ENCODE results near the gene RIC1.
"Not testable (repeated sequence)": the region's sequence is repeated elsewhere in the genome, so short reads cannot be mapped to it uniquely, and the experiment has no call there.

The RIC1 gene, protein sequence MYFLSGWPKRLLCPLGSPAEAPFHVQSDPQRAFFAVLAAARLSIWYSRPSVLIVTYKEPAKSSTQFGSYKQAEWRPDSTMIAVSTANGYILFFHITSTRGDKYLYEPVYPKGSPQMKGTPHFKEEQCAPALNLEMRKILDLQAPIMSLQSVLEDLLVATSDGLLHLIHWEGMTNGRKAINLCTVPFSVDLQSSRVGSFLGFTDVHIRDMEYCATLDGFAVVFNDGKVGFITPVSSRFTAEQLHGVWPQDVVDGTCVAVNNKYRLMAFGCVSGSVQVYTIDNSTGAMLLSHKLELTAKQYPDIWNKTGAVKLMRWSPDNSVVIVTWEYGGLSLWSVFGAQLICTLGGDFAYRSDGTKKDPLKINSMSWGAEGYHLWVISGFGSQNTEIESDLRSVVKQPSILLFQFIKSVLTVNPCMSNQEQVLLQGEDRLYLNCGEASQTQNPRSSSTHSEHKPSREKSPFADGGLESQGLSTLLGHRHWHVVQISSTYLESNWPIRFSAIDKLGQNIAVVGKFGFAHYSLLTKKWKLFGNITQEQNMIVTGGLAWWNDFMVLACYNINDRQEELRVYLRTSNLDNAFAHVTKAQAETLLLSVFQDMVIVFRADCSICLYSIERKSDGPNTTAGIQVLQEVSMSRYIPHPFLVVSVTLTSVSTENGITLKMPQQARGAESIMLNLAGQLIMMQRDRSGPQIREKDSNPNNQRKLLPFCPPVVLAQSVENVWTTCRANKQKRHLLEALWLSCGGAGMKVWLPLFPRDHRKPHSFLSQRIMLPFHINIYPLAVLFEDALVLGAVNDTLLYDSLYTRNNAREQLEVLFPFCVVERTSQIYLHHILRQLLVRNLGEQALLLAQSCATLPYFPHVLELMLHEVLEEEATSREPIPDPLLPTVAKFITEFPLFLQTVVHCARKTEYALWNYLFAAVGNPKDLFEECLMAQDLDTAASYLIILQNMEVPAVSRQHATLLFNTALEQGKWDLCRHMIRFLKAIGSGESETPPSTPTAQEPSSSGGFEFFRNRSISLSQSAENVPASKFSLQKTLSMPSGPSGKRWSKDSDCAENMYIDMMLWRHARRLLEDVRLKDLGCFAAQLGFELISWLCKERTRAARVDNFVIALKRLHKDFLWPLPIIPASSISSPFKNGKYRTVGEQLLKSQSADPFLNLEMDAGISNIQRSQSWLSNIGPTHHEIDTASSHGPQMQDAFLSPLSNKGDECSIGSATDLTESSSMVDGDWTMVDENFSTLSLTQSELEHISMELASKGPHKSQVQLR (N-terminal part only)

DNA sequence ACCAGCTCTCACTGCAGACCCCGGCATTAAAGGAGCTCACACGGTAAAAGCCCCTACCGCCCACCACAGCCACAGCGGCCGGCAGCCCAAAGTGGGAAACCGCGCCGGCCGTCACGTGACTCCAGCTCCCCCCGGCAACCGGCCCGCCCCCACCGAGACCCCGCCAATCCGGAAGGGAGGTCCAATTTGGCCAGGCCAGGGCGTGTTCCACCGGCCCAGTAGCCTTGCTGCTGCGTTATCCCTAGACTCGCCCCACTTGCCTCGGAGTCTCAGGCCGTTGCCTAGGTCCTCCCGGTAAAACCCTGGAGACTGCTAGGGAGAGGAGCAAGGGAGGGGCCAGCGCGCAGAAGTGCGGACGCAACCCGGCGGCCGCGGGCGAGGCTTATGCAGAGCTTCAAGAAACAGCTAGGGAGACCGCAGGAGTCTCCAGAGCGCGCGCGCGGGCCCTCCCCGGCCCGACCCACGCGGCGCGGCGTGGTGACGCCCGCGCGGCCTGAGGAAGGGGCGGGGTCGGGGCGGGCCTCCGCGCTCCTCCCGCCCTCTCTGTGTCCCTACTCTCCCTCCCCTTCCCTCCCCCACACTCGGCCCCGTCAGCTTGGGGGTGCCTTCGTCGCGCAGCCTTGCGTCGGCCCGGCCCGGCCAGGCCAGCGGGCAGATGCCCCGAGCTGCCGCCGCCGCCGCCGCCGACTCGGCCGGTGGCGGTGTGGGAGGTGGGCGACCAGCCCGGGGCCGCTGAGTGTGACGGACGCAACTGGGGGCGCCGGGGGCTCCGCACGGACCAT lies at the start of gene RIC1:
Gene RIC1, plus strand, starts transcription at position 578 of the 782 bp plus-strand sequence. Its CDS starts 203 bp downstream, at position 781.
- Histone ChIP-seq H3F3A (ENCODE audit: low read depth) (peaks cover 3% of the 10 kb centered on the region; the same call in 1 of the 2 replicates), H3K9me2 (replicated peaks; ENCODE audit: low read depth, low read length) (no peaks in the 10 kb centered on the region), H2AFZ (ENCODE audit: low read length) (peak within 1 kb of the TSS; percentile 82), H3K79me2 (ENCODE audit: insufficient read depth, low read length) (peaks cover 87% of the 10 kb centered on the region), H3K9me3 (ENCODE audit: insufficient read depth, low read depth, low read length) (no peaks in the 10 kb centered on the region), H3K4me1 (ENCODE audit: insufficient read depth, low read length, poor library complexity, severe bottlenecking) (peaks cover 60% of the 10 kb centered on the region), H3K27me3 (ENCODE audit: insufficient read depth, low read length, poor library complexity, severe bottlenecking) (no peaks in the 10 kb centered on the region), H4K20me1 (ENCODE audit: insufficient read depth, low read length, poor library complexity, severe bottlenecking) (peaks cover 35% of the 10 kb centered on the region), H3K4me2 (ENCODE audit: low read depth, low read length, poor library complexity, severe bottlenecking) (peak within 1 kb of the TSS; percentile 93), H3K36me3 (ENCODE audit: insufficient read depth, low read length) (no peaks in the 10 kb centered on the region), H3K4me3 (ENCODE audit: low read length, poor library complexity, severe bottlenecking) (peak within 1 kb of the TSS; percentile 95), H3K9ac (ENCODE audit: low read depth, low read length, poor library complexity, severe bottlenecking) (peak within 1 kb of the TSS; percentile 94)
- TF ChIP-seq, protein P1, sequence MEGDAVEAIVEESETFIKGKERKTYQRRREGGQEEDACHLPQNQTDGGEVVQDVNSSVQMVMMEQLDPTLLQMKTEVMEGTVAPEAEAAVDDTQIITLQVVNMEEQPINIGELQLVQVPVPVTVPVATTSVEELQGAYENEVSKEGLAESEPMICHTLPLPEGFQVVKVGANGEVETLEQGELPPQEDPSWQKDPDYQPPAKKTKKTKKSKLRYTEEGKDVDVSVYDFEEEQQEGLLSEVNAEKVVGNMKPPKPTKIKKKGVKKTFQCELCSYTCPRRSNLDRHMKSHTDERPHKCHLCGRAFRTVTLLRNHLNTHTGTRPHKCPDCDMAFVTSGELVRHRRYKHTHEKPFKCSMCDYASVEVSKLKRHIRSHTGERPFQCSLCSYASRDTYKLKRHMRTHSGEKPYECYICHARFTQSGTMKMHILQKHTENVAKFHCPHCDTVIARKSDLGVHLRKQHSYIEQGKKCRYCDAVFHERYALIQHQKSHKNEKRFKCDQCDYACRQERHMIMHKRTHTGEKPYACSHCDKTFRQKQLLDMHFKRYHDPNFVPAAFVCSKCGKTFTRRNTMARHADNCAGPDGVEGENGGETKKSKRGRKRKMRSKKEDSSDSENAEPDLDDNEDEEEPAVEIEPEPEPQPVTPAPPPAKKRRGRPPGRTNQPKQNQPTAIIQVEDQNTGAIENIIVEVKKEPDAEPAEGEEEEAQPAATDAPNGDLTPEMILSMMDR (conservative IDR thresholded peaks at IDR 0.05; ENCODE audit: low read length): no peak
- TF ChIP-seq EZH2phosphoT487 (IDR thresholded peaks at IDR 0.05; ENCODE audit: borderline replicate concordance): no peak

DNA sequence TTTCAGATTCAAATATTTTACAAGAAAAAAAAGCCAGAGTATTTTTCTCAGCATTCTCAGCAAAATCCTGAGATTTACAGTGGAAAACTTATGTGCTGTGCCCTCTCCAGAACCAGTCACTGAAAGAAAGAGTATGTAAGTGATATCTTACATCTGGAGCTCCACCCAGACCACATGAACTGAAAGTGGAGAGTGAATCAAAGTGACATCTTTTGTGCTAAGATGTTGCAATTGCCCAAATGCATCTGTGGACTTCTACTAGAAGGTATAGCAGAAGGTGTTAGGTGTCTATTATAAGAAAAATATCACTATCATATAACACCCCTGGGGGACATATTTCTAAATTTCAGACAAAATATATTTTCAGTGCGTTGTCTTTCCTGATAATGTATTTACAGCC lies 49.0 kb upstream of the RIC1 start:
- TF ChIP-seq, protein P1 (conservative IDR thresholded peaks at IDR 0.05; ENCODE audit: low read length): no peak
- no peak for TF ChIP-seq EZH2phosphoT487 (IDR thresholded peaks at IDR 0.05; ENCODE audit: borderline replicate concordance)
- Histone ChIP-seq H3K4me2 (ENCODE audit: low read depth, low read length, poor library complexity, severe bottlenecking) (no peak overlapping the region), H3F3A (ENCODE audit: low read depth) (no peaks in the 10 kb centered on the region), H3K79me2 (ENCODE audit: insufficient read depth, low read length) (no peaks in the 10 kb centered on the region), H3K4me3 (ENCODE audit: low read length, poor library complexity, severe bottlenecking) (no peak overlapping the region), H3K36me3 (ENCODE audit: insufficient read depth, low read length) (no peaks in the 10 kb centered on the region), H3K4me1 (ENCODE audit: insufficient read depth, low read length, poor library complexity, severe bottlenecking) (peaks cover 22% of the 10 kb centered on the region), H4K20me1 (ENCODE audit: insufficient read depth, low read length, poor library complexity, severe bottlenecking) (no peaks in the 10 kb centered on the region), H3K9me3 (ENCODE audit: insufficient read depth, low read depth, low read length) (no peaks in the 10 kb centered on the region), H2AFZ (ENCODE audit: low read length) (no peak overlapping the region), H3K9ac (ENCODE audit: low read depth, low read length, poor library complexity, severe bottlenecking) (no peak overlapping the region), H3K27me3 (ENCODE audit: insufficient read depth, low read length, poor library complexity, severe bottlenecking) (no peaks in the 10 kb centered on the region), H3K9me2 (replicated peaks; ENCODE audit: low read depth, low read length) (no peaks in the 10 kb centered on the region)

DNA sequence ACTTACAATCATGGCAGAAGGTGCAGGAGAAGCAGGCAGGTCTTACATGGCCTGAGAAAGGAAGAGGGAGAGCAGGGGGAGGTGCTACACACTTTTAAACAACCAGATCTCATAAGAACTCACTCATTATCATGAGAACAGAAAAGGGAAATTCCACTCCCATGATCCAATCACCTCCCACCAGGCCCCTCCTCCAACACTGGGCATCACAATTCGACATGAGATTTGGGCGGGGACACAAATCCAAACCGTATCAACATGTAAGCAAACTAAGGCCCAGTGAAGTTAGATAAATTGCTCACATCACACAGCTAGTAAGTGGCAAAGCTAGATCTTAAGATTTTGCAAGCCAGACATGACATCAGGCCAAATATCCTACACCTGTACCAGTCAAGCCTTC lies 48.3 kb upstream of the RIC1 start:
- Histone ChIP-seq H3F3A (ENCODE audit: low read depth) (no peaks in the 10 kb centered on the region), H3K79me2 (ENCODE audit: insufficient read depth, low read length) (no peaks in the 10 kb centered on the region), H3K27me3 (ENCODE audit: insufficient read depth, low read length, poor library complexity, severe bottlenecking) (no peaks in the 10 kb centered on the region), H3K9ac (ENCODE audit: low read depth, low read length, poor library complexity, severe bottlenecking) (no peak overlapping the region), H3K9me3 (ENCODE audit: insufficient read depth, low read depth, low read length) (no peaks in the 10 kb centered on the region), H3K4me3 (ENCODE audit: low read length, poor library complexity, severe bottlenecking) (no peak overlapping the region), H4K20me1 (ENCODE audit: insufficient read depth, low read length, poor library complexity, severe bottlenecking) (no peaks in the 10 kb centered on the region), H3K4me1 (ENCODE audit: insufficient read depth, low read length, poor library complexity, severe bottlenecking) (peaks cover 22% of the 10 kb centered on the region), H3K36me3 (ENCODE audit: insufficient read depth, low read length) (no peaks in the 10 kb centered on the region), H3K9me2 (replicated peaks; ENCODE audit: low read depth, low read length) (no peaks in the 10 kb centered on the region), H3K4me2 (ENCODE audit: low read depth, low read length, poor library complexity, severe bottlenecking) (no peak overlapping the region), H2AFZ (ENCODE audit: low read length) (no peak overlapping the region)
- TF ChIP-seq EZH2phosphoT487 (IDR thresholded peaks at IDR 0.05; ENCODE audit: borderline replicate concordance): no peak
- TF ChIP-seq, protein P1 (conservative IDR thresholded peaks at IDR 0.05; ENCODE audit: low read length): no peak

DNA sequence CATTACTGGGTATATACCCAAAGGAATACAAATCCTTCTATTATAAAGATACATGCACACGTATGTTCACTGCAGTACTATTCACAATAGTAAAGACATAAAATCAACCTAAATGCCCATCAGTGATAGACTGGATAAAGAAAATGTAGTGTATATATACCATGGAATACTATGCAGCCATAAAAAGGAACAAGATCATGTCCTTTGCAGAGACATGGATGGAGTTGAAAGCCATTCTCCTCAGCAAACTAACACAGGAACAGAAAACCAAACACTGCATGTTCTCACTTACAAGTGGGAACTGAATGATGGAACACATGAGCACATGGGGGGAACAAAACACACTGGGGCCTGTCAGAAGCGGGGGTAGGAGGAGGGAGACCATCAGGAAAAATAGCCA lies 47.2 kb upstream of the RIC1 start:
- H3K4me2 ChIP-seq (ENCODE audit: low read depth, low read length, poor library complexity, severe bottlenecking); H4K20me1 ChIP-seq (ENCODE audit: insufficient read depth, low read length, poor library complexity, severe bottlenecking); H3K9me3 ChIP-seq (ENCODE audit: insufficient read depth, low read depth, low read length); H3K79me2 ChIP-seq (ENCODE audit: insufficient read depth, low read length); H3K36me3 ChIP-seq (ENCODE audit: insufficient read depth, low read length); H3K4me3 ChIP-seq (ENCODE audit: low read length, poor library complexity, severe bottlenecking); H3K9ac ChIP-seq (ENCODE audit: low read depth, low read length, poor library complexity, severe bottlenecking); H2AFZ ChIP-seq (ENCODE audit: low read length); H3K9me2 ChIP-seq (replicated peaks; ENCODE audit: low read depth, low read length); H3K27me3 ChIP-seq (ENCODE audit: insufficient read depth, low read length, poor library complexity, severe bottlenecking); H3F3A ChIP-seq (ENCODE audit: low read depth): not testable (repeated sequence)
- peaks cover 29% of the 10 kb centered on the region for H3K4me1 ChIP-seq (ENCODE audit: insufficient read depth, low read length, poor library complexity, severe bottlenecking)

Measured in Loucy (cell line).